ENCODE results near the gene BCR.
"Not testable (repeated sequence)": the region's sequence is repeated elsewhere in the genome, so short reads cannot be mapped to it uniquely, and the experiment has no call there.

Gene BCR

GRCh38 chr22:23322497-23323080 lies 142.3 kb downstream of the BCR start:
- not testable (repeated sequence) for H3K56ac ChIP-seq (ENCODE audit: low read length)
- WGBS (ENCODE audit: extremely low coverage, insufficient coverage, low lambda C conversion rate) = no CpG with 5 or more reads among the region's 19 CpGs
- peak; percentile 47 for DNase-seq

GRCh38 chr22:23323960-23324688 lies 143.8 kb downstream of the BCR start:
- H3K18ac ChIP-seq (ENCODE audit: low read length); H3K4me2 ChIP-seq (ENCODE audit: low read length); H4K8ac ChIP-seq (ENCODE audit: low read depth, low read length); H3K79me1 ChIP-seq (ENCODE audit: low read length); H2BK5ac ChIP-seq (ENCODE audit: low read length); H3K9ac ChIP-seq (ENCODE audit: low read length); H3K4me1 ChIP-seq (ENCODE audit: control insufficient read depth, low read depth, low read length); H3K56ac ChIP-seq (ENCODE audit: low read length); H4K5ac ChIP-seq (ENCODE audit: low read length); H3K23ac ChIP-seq (ENCODE audit: low read length); H2AK5ac ChIP-seq (ENCODE audit: low read length); H3K4me3 ChIP-seq (ENCODE audit: low read length); DNase-seq; H3K27ac ChIP-seq (ENCODE audit: low read depth, low read length); H2BK120ac ChIP-seq (ENCODE audit: low read depth, low read length); H2BK15ac ChIP-seq (replicated peaks; ENCODE audit: low read depth); H3K79me2 ChIP-seq (ENCODE audit: control insufficient read depth, insufficient read depth, low read length); H3K27me3 ChIP-seq (ENCODE audit: insufficient read depth, low read length, poor library complexity); H3K36me3 ChIP-seq (ENCODE audit: control insufficient read depth, insufficient read depth, low read length); H3K4ac ChIP-seq (ENCODE audit: low read depth, low read length): not testable (repeated sequence)
- WGBS (ENCODE audit: extremely low coverage, insufficient coverage, low lambda C conversion rate) = no CpG with 5 or more reads among the region's 6 CpGs

More at GRCh38 chr22:23322497-23323080, 142.3 kb downstream of the BCR start:
- H2BK5ac ChIP-seq (ENCODE audit: low read length); H3K79me2 ChIP-seq (ENCODE audit: control insufficient read depth, insufficient read depth, low read length); H2AK5ac ChIP-seq (ENCODE audit: low read length); H3K79me1 ChIP-seq (ENCODE audit: low read length); H3K18ac ChIP-seq (ENCODE audit: low read length); H3K4me2 ChIP-seq (ENCODE audit: low read length); H2BK120ac ChIP-seq (ENCODE audit: low read depth, low read length); H3K36me3 ChIP-seq (ENCODE audit: control insufficient read depth, insufficient read depth, low read length); H3K9ac ChIP-seq (ENCODE audit: low read length); H2BK15ac ChIP-seq (replicated peaks; ENCODE audit: low read depth); H3K4ac ChIP-seq (ENCODE audit: low read depth, low read length); H3K27ac ChIP-seq (ENCODE audit: low read depth, low read length); H3K4me3 ChIP-seq (ENCODE audit: low read length); H3K23ac ChIP-seq (ENCODE audit: low read length); H4K5ac ChIP-seq (ENCODE audit: low read length); H3K4me1 ChIP-seq (ENCODE audit: control insufficient read depth, low read depth, low read length); H4K8ac ChIP-seq (ENCODE audit: low read depth, low read length); H3K27me3 ChIP-seq (ENCODE audit: insufficient read depth, low read length, poor library complexity): not testable (repeated sequence)

GRCh38 chr22:23325183-23325582 lies 144.9 kb downstream of the BCR start:
- Histone ChIP-seq H3K18ac (ENCODE audit: low read length) (no peak overlapping the region), H3K9ac (ENCODE audit: low read length) (no peak overlapping the region), H3K36me3 (ENCODE audit: control insufficient read depth, insufficient read depth, low read length) (no peaks in the 10 kb centered on the region), H4K8ac (ENCODE audit: low read depth, low read length) (peak overlapping the region; percentile 5), H3K79me2 (ENCODE audit: control insufficient read depth, insufficient read depth, low read length) (no peaks in the 10 kb centered on the region), H4K5ac (ENCODE audit: low read length) (no peak overlapping the region), H2AK5ac (ENCODE audit: low read length) (no peak overlapping the region), H3K4me3 (ENCODE audit: low read length) (no peak overlapping the region), H2BK15ac (replicated peaks; ENCODE audit: low read depth) (no peak overlapping the region), H3K56ac (ENCODE audit: low read length) (no peak overlapping the region), H3K23ac (ENCODE audit: low read length) (no peak overlapping the region), H3K4ac (ENCODE audit: low read depth, low read length) (no peak overlapping the region), H3K4me2 (ENCODE audit: low read length) (no peak overlapping the region), H3K27me3 (ENCODE audit: insufficient read depth, low read length, poor library complexity) (no peaks in the 10 kb centered on the region), H3K27ac (ENCODE audit: low read depth, low read length) (no peak overlapping the region), H2BK120ac (ENCODE audit: low read depth, low read length) (no peak overlapping the region), H3K79me1 (ENCODE audit: low read length) (no peaks in the 10 kb centered on the region), H2BK5ac (ENCODE audit: low read length) (no peak overlapping the region), H3K4me1 (ENCODE audit: control insufficient read depth, low read depth, low read length) (no peaks in the 10 kb centered on the region)
- DNase-seq = peak; percentile 13
- WGBS (ENCODE audit: extremely low coverage, insufficient coverage, low lambda C conversion rate) = no CpG with 5 or more reads among the region's 6 CpGs

- not testable (repeated sequence) for H3K27me3 ChIP-seq (ENCODE audit: insufficient read depth, low read length, poor library complexity); H3K36me3 ChIP-seq (ENCODE audit: control insufficient read depth, insufficient read depth, low read length); H3K4me3 ChIP-seq (ENCODE audit: low read length); H3K79me2 ChIP-seq (ENCODE audit: control insufficient read depth, insufficient read depth, low read length); H3K4me1 ChIP-seq (ENCODE audit: control insufficient read depth, low read depth, low read length); H3K4me2 ChIP-seq (ENCODE audit: low read length); H3K4ac ChIP-seq (ENCODE audit: low read depth, low read length); H3K56ac ChIP-seq (ENCODE audit: low read length); H2BK5ac ChIP-seq (ENCODE audit: low read length); H3K27ac ChIP-seq (ENCODE audit: low read depth, low read length); H2AK5ac ChIP-seq (ENCODE audit: low read length); H3K23ac ChIP-seq (ENCODE audit: low read length); H2BK15ac ChIP-seq (replicated peaks; ENCODE audit: low read depth); H2BK120ac ChIP-seq (ENCODE audit: low read depth, low read length); DNase-seq; H3K9ac ChIP-seq (ENCODE audit: low read length); H4K8ac ChIP-seq (ENCODE audit: low read depth, low read length); H3K18ac ChIP-seq (ENCODE audit: low read length); H3K79me1 ChIP-seq (ENCODE audit: low read length); H4K5ac ChIP-seq (ENCODE audit: low read length)
These were observed 153.5 kb downstream of the BCR start for GRCh38 chr22:23333822-23334221.

GRCh38 chr22:23337672-23338071 lies 157.4 kb downstream of the BCR start:
- not testable (repeated sequence) for H3K79me2 ChIP-seq (ENCODE audit: control insufficient read depth, insufficient read depth, low read length); H3K4me3 ChIP-seq (ENCODE audit: low read length); H2BK5ac ChIP-seq (ENCODE audit: low read length); H3K27me3 ChIP-seq (ENCODE audit: insufficient read depth, low read length, poor library complexity); H2AK5ac ChIP-seq (ENCODE audit: low read length); H2BK15ac ChIP-seq (replicated peaks; ENCODE audit: low read depth); H3K4me2 ChIP-seq (ENCODE audit: low read length); H3K4me1 ChIP-seq (ENCODE audit: control insufficient read depth, low read depth, low read length); H3K56ac ChIP-seq (ENCODE audit: low read length); H3K4ac ChIP-seq (ENCODE audit: low read depth, low read length); H3K27ac ChIP-seq (ENCODE audit: low read depth, low read length); H3K9ac ChIP-seq (ENCODE audit: low read length); H4K5ac ChIP-seq (ENCODE audit: low read length); H3K23ac ChIP-seq (ENCODE audit: low read length); H2BK120ac ChIP-seq (ENCODE audit: low read depth, low read length); H3K36me3 ChIP-seq (ENCODE audit: control insufficient read depth, insufficient read depth, low read length); H4K8ac ChIP-seq (ENCODE audit: low read depth, low read length); DNase-seq; H3K79me1 ChIP-seq (ENCODE audit: low read length); H3K18ac ChIP-seq (ENCODE audit: low read length)
- no CpG with 5 or more reads among the region's 9 CpGs for WGBS (ENCODE audit: extremely low coverage, insufficient coverage, low lambda C conversion rate)

Measured in mesendoderm (in vitro differentiated cells).